ENCODE data around the gene BTBD2. TPM values are rescaled to one million over a fixed set of nuclear protein-coding genes. Genes with fewer than 3 reads are reported as not detected.

The BTBD2 gene
- total and polyA plus RNA-seq, 4 donors, result 7.4 to 25.1 (median 20.2) TPM

GRCh38 chr19:1997353-1998233 lies 17.9 kb downstream of the BTBD2 start:
- no peak overlapping the region for H3K9ac ChIP-seq (ENCODE audit: low read depth in 1 of 2, low read length in 2 of 2)
- H3K4me1 ChIP-seq (ENCODE audit: control insufficient read depth in 4 of 4, insufficient read depth in 4 of 4, low read length in 3 of 4), result no peaks in the 10 kb centered on the region
- whole genome bisulfite sequencing, result 97% methylated on average over 31 of the region's 31 CpGs
- peaks cover 6 to 25% (median 14%) of the 10 kb centered on the region in 4 donors for H3K36me3 ChIP-seq (ENCODE audit: control insufficient read depth in 4 of 4, insufficient read depth in 3 of 4, low read depth in 1 of 4, low read length in 3 of 4)
- DNase-seq (ENCODE audit: low spot score), result no peak
- H3K27ac ChIP-seq (ENCODE audit: low read depth in 1 of 2, low read length in 2 of 2), result no peak overlapping the region
- H3K27me3 ChIP-seq (ENCODE audit: control insufficient read depth in 4 of 4, insufficient read depth in 4 of 4, low read length in 3 of 4), result no peaks in the 10 kb centered on the region
- H3K4me3 ChIP-seq (ENCODE audit: low read depth in 1 of 3, low read length in 3 of 3), result no peak overlapping the region
- no peaks in the 10 kb centered on the region for H3K9me3 ChIP-seq (ENCODE audit: control insufficient read depth in 4 of 4, low read length in 3 of 4)
- TF ChIP-seq NR2F2 (IDR thresholded peaks at IDR 0.05), result no peak
- TF ChIP-seq HNF4G (IDR thresholded peaks at IDR 0.05), result no peak
- TF ChIP-seq GABPA (IDR thresholded peaks at IDR 0.05 in 1 of 2, conservative IDR thresholded peaks at IDR 0.05 in 1 of 2), result no peak
- TF ChIP-seq FOXA2 (IDR thresholded peaks at IDR 0.05), result no peak
- TF ChIP-seq CTCF (IDR thresholded peaks at IDR 0.05; ENCODE audit: low read depth, low read length, missing input control), result no peak
- no peak for TF ChIP-seq HNF4A (conservative IDR thresholded peaks at IDR 0.05)

- Histone ChIP-seq H3K36me3 (ENCODE audit: control insufficient read depth in 4 of 4, insufficient read depth in 3 of 4, low read depth in 1 of 4, low read length in 3 of 4) (peaks cover 11 to 37% (median 22%) of the 10 kb centered on the region in 4 donors), H3K4me1 (ENCODE audit: control insufficient read depth in 4 of 4, insufficient read depth in 4 of 4, low read length in 3 of 4) (no peaks in the 10 kb centered on the region), H3K9me3 (ENCODE audit: control insufficient read depth in 4 of 4, low read length in 3 of 4) (no peaks in the 10 kb centered on the region), H3K27me3 (ENCODE audit: control insufficient read depth in 4 of 4, insufficient read depth in 4 of 4, low read length in 3 of 4) (no peaks in the 10 kb centered on the region), H3K27ac (ENCODE audit: low read depth in 1 of 2, low read length in 2 of 2) (no peak overlapping the region), H3K9ac (ENCODE audit: low read depth in 1 of 2, low read length in 2 of 2) (no peak overlapping the region), H3K4me3 (ENCODE audit: low read depth in 1 of 3, low read length in 3 of 3) (no peak overlapping the region)
- TF ChIP-seq TAF1 (conservative IDR thresholded peaks at IDR 0.05) (no peak), GABPA (IDR thresholded peaks at IDR 0.05 in 1 of 2, conservative IDR thresholded peaks at IDR 0.05 in 1 of 2) (no peak), RXRA (IDR thresholded peaks at IDR 0.05) (no peak), NR2F2 (IDR thresholded peaks at IDR 0.05) (no peak), ATF3 (IDR thresholded peaks at IDR 0.05) (no peak), CTCF (IDR thresholded peaks at IDR 0.05; ENCODE audit: low read depth, low read length, missing input control) (no peak), FOXA1 (IDR thresholded peaks at IDR 0.05) (no peak), ZBTB33 (IDR thresholded peaks at IDR 0.05) (no peak), YY1 (IDR thresholded peaks at IDR 0.05) (no peak), HNF4G (IDR thresholded peaks at IDR 0.05) (no peak), SP1 (IDR thresholded peaks at IDR 0.05) (no peak), FOXA2 (IDR thresholded peaks at IDR 0.05) (no peak), JUND (IDR thresholded peaks at IDR 0.05) (no peak)
- TF ChIP-seq, protein P1, sequence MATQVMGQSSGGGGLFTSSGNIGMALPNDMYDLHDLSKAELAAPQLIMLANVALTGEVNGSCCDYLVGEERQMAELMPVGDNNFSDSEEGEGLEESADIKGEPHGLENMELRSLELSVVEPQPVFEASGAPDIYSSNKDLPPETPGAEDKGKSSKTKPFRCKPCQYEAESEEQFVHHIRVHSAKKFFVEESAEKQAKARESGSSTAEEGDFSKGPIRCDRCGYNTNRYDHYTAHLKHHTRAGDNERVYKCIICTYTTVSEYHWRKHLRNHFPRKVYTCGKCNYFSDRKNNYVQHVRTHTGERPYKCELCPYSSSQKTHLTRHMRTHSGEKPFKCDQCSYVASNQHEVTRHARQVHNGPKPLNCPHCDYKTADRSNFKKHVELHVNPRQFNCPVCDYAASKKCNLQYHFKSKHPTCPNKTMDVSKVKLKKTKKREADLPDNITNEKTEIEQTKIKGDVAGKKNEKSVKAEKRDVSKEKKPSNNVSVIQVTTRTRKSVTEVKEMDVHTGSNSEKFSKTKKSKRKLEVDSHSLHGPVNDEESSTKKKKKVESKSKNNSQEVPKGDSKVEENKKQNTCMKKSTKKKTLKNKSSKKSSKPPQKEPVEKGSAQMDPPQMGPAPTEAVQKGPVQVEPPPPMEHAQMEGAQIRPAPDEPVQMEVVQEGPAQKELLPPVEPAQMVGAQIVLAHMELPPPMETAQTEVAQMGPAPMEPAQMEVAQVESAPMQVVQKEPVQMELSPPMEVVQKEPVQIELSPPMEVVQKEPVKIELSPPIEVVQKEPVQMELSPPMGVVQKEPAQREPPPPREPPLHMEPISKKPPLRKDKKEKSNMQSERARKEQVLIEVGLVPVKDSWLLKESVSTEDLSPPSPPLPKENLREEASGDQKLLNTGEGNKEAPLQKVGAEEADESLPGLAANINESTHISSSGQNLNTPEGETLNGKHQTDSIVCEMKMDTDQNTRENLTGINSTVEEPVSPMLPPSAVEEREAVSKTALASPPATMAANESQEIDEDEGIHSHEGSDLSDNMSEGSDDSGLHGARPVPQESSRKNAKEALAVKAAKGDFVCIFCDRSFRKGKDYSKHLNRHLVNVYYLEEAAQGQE (IDR thresholded peaks at IDR 0.05), result no peak
- TF ChIP-seq, protein P2, sequence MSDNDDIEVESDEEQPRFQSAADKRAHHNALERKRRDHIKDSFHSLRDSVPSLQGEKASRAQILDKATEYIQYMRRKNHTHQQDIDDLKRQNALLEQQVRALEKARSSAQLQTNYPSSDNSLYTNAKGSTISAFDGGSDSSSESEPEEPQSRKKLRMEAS (IDR thresholded peaks at IDR 0.05), result no peak
- no peak for DNase-seq (ENCODE audit: low spot score)
- 88% methylated on average over 44 of the region's 44 CpGs for WGBS
Observed at GRCh38 chr19:1992759-1993260, 22.7 kb downstream of the BTBD2 start.

Measured in liver (tissue), 9 donors.